Stimulated activated CD8-positive, alpha-beta memory T cell treated with anti-CD3 and anti-CD28 coated beads, Interleukin-12 subunit alpha, Interleukin-12 subunit beta, amount 100 ng/mL, for 24 hours (primary cell): ENCODE results near the gene HLF.

ENCODE experiments used
- DNase-seq: peaks from one replicate; pipeline ENCODE4 v3.0.0-alpha.2; 2020; ENCODE audit errors: extremely low read depth

Gene HLF

DNA sequence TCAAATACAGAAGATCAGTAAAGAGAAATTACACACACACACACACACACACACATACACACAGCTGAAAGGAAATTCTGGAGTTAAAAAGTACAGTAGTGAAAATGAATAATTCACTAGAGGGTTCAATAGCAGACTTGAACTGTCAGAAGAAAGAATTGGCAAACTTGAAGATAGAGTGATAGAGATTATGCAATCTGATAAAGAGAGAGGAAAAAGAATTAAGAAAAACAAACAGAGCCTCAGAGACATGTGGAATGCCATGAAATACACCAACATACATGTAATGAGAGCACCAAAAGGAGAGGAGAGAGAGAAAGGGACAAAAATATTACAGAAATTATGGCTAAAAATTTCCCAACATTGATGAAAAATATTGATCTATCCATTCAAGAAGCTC, 96.2 kb downstream of the HLF start:
- DNase-seq = no peak

DNA sequence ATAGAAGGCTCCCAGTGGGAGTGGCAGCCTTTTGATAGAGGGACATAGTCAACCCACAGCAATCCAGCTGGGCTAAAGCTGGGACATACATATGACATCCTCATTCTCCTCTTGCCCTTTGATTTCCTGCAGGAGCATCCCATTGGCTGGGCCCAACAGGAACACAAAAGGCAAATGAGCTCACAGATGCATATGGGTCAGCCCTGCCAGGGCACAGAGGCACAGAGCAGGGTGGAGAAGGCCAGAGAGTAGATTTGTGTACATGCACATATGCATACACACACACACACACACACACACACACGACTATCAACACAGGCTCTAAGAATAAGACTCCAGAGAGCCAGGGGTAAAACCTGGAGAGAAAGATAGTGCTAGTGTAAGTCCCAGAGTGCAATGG, 98.3 kb downstream of the HLF start:
- DNase-seq = no peak

DNA sequence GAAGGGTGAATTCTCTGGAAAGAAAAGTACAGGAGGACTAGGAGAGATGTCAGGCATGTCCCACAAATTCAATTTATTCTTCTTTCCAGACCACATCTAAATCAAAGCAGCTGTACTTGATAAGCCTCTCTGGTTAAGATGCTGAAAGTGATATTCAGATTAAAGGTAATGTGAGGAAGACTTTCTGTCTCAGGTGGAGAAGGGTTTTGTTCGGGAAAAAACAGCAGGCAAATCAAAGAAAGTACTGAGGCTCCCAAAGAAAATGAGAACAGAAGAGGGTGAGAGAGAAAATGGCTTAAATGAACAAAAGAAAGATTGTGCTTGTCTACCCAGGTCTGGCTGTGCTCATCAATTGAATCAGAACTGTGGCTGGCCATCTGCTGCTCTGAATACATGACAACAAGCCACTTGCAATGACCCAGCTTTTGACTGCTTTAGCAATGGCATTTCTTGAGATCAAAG, 101.3 kb downstream of the HLF start:
- DNase-seq = no peak

DNA sequence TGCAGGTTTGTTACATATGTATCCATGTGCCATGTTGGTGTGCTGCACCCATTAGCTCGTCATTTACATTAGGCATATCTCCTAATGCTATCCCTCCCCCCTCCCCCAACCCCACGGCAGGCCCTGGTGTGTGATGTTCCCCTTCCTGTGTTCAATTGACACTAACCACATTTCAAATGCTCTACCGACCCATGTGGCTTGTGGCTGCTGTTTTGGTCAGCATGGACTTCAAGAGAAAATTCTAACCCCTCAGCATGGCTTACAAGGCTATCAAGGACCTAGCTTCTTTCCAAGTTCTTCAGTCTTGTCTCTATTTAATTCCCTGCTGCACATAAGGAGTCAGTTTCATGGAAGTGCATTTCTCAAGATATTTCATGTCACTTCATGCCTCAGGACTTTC, 103.9 kb downstream of the HLF start:
- DNase-seq = no peak
